Adrenal gland (tissue), 12 donors: ENCODE data around the gene MAPKAP1. TPM values are rescaled to one million over a fixed set of nuclear protein-coding genes. Genes with fewer than 3 reads are reported as not detected.

Experiments used
- DNase-seq, 7 donors: peaks; one replicate each; pipeline ENCODE4 v3.0.0-alpha.2; 2019 to 2020
- H3K27ac ChIP-seq, 5 donors: fragments of 200-600 bp; sonication (generic) in 4 of 5; 1 replicate in 3 of 5; 2 replicates in 2 of 5; pipeline versions ENCODE4 v1.5.1 to v1.8.0; 2016 to 2020; ENCODE audit warnings: mild to moderate bottlenecking in 1 of 5
- H3K27me3 ChIP-seq: fragments of 200-600 bp; 2 replicates; pipeline ENCODE4 v1.8.0; 2021
- H3K36me3 ChIP-seq, 2 donors: fragments of 200-600 bp; replicated peaks in 1 of 2; 1 replicate in 1 of 2; 2 replicates in 1 of 2; pipeline versions ENCODE4 v1.5.1 to v1.8.0; 2018 to 2022
- H3K4me1 ChIP-seq, 2 donors: fragments of 200-600 bp; replicated peaks in 1 of 2; 1 replicate in 1 of 2; 2 replicates in 1 of 2; pipeline versions ENCODE4 v1.5.1 to v1.8.0; 2018 to 2021
- H3K4me3 ChIP-seq, 4 donors: fragments of 200-600 bp; sonication (generic) in 3 of 4; one replicate each; pipeline ENCODE4 v1.5.1; 2016 to 2018
- H3K9me3 ChIP-seq, 3 donors: fragments of 200-600 bp; sonication (generic) in 1 of 3; replicated peaks in 1 of 3; 1 replicate in 2 of 3; 2 replicates in 1 of 3; pipeline versions ENCODE4 v1.5.1 to v1.8.0; 2016 to 2021
- POLR2A ChIP-seq, 2 donors: fragments of 450-650 bp; IDR thresholded peaks; one replicate each; pipeline ENCODE4 v1.6.1; 2017; ENCODE audit warnings: antibody characterized with exemption in 2 of 2, mild to moderate bottlenecking in 2 of 2, moderate library complexity in 1 of 2
- WGBS, 4 donors: extraction: QIAGEN DNeasy Blood & Tissue Kit in 2 of 4; methylation state at CpG; one replicate each; pipeline versions ENCODE4 v1.1.5 to v1.1.7; 2013 to 2017; 5-methylcytosine and 5-hydroxymethylcytosine counted together
- intact Hi-C, 2 donors: fragments of 100-400 bp; cut with DNase I; formaldehyde crosslinking; loops; one replicate each; pipeline versions ENCODE4 v1.14.1 to v1.15.0; 2022 to 2023
- polyA plus RNA-seq, 3 donors: library from polyadenylated mRNA; stranded (reverse); fragments of 200-250 nt in 2 of 3; fragments of 350-450 nt in 1 of 3; fragmentation: Illumina TruSeq in 1 of 3; extraction: RNeasy Lipid Tissue Mini Kit (QIAGEN cat#74804) in 1 of 3; gene quantifications; one replicate each; pipeline ENCODE4 v1.2.3, GENCODE V29; 2013 to 2014
- total RNA-seq, 9 donors: library from RNA; depleted of rRNA in 4 of 9; stranded (reverse); fragments of >200 nt in 4 of 9; fragments of 120-200 nt in 1 of 9; fragmentation: NEBNext Ultra II Directional in 1 of 9; extraction: Animal tissue kit (Norgen Biotek cat#: 25700) in 1 of 9; gene quantifications; one replicate each; pipeline versions ENCODE4 v1.1.0 to v1.2.4, GENCODE V29; 2013 to 2023
- TF ChIP-seq, protein P1 (sequence below), 6 experiments: fragments of 450-650 bp in 4 of 6; fragments of 200-600 bp in 2 of 6; sonication (generic) in 1 of 6; IDR thresholded peaks; 1 replicate in 5 of 6; 2 replicates in 1 of 6; pipeline versions ENCODE4 v1.5.1 to v1.8.0; 2016 to 2021; ENCODE audit warnings: antibody characterized with exemption in 6 of 6, mild to moderate bottlenecking in 2 of 6, moderate library complexity in 1 of 6
- donor health status: healthy with polysubstance abuse.
- donor health status: Bipolar disorder and iron deficiency.
- donor health status: DM: yes; HTN: yes; CAD: no.
- donor health status: DM: no; HTN: no; CAD: no.
- donor health status: DM: no; HTN: no; CAD: no.
- donor health status: DM: yes; HTN: yes; CAD: no.

Gene MAPKAP1
- total and polyA plus RNA-seq, 12 donors: 72.2 to 156 (median 94.9) TPM

DNA sequence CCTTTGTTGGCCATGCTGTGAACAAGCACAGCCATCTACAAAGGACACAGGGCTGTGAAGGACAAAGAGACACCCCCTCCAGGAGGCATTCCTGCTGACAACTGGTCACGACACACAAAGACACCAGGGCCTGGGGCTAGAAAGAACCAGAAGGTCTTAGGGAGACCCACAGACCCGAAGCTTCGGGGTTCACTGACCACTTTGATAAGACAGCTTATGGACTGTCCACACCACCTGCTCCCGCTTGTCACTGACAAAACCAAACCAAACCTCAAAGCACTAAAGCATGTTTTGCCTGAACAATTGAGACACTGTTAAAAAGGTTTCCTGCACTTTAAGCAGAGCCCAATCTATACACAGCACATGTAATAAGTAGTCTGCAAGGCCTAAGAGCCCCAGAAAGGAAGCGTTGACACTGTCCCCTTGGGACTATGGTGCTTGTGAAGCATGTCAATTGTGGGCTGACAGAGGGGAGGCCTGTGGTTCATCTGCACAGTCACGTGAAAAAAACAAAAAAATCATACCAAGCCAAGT, 260.4 kb downstream of the MAPKAP1 start:
- Histone ChIP-seq H3K27me3 (no peaks in the 10 kb centered on the region), H3K27ac (no peak overlapping the region), H3K4me3 (no peak overlapping the region), H3K36me3 (peaks cover 0 to 8% of the 10 kb centered on the region in 2 donors), H3K4me1 (no peaks in the 10 kb centered on the region), H3K9me3 (no peaks in the 10 kb centered on the region)
- TF ChIP-seq, protein P1, sequence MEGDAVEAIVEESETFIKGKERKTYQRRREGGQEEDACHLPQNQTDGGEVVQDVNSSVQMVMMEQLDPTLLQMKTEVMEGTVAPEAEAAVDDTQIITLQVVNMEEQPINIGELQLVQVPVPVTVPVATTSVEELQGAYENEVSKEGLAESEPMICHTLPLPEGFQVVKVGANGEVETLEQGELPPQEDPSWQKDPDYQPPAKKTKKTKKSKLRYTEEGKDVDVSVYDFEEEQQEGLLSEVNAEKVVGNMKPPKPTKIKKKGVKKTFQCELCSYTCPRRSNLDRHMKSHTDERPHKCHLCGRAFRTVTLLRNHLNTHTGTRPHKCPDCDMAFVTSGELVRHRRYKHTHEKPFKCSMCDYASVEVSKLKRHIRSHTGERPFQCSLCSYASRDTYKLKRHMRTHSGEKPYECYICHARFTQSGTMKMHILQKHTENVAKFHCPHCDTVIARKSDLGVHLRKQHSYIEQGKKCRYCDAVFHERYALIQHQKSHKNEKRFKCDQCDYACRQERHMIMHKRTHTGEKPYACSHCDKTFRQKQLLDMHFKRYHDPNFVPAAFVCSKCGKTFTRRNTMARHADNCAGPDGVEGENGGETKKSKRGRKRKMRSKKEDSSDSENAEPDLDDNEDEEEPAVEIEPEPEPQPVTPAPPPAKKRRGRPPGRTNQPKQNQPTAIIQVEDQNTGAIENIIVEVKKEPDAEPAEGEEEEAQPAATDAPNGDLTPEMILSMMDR (IDR thresholded peaks at IDR 0.05): no peak
- TF ChIP-seq POLR2A (IDR thresholded peaks at IDR 0.05): no peak
- intact Hi-C loops: no loop called here
- no peak for DNase-seq
- WGBS, 4 donors: 80 to 93% (median 89%) methylated on average over 5 to 6 of the region's 6 CpGs

DNA sequence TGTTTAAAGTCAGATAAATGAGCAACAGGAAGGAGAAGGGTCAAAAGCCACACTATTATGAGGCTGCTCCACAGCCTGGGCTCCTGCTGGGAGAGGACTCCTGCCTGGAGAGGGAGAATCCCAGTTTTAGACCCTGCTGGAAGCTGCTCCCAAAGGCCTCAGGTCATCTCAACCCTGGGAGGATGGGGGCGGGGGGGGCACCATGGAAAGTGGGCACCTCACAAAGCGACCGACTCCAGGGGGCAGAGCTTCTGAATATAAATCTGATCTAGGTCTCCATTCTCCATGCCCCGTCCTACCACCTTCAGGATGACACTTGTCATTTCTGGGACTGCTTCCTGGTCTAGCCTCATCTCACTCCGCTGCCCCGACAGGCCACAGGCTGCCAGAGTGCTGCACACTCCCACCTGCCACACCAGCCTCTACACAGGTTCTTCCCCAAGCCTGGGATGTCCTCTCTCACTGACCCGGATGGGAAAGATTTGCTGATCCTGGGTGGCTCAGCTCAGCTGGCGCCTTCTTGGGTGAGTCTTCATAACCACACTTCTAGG, 262.0 kb downstream of the MAPKAP1 start:
- no peaks in the 10 kb centered on the region for H3K4me1 ChIP-seq
- H3K36me3 ChIP-seq: peaks cover 0 to 8% of the 10 kb centered on the region in 2 donors
- no peaks in the 10 kb centered on the region for H3K27me3 ChIP-seq
- no peaks in the 10 kb centered on the region for H3K9me3 ChIP-seq
- no peak overlapping the region for H3K4me3 ChIP-seq
- no peak for TF ChIP-seq POLR2A (IDR thresholded peaks at IDR 0.05)
- TF ChIP-seq, protein P1 (IDR thresholded peaks at IDR 0.05): no peak
- intact Hi-C loops: no loop called here
- H3K27ac ChIP-seq: no peak overlapping the region
- DNase-seq: no peak
- WGBS, 4 donors: 92 to 94% (median 93%) methylated on average over 6 to 8 of the region's 8 CpGs

DNA sequence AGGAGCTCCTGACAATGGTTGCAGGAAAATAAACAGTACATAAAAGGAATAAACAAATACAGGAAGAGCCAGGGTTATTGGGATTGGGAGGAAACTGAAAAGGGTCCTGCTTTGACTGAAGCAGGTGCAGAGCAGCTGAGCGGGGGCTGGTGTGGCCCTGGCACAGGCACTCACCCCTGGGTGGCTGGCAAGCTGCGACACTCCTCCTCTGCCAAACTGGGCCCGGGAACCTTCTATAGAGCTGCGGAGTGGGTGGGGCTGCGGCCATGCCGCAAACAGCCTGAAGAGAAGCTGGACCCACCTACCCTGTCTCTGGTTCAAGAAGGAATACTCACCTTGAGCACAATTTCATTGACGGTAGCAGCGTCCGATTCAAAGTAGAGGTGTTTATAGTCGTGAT, 262.8 kb downstream of the MAPKAP1 start:
- intact Hi-C loops: no loop called here
- no peak overlapping the region for H3K27ac ChIP-seq
- 93 to 98% (median 96%) methylated on average over 10 of the region's 10 CpGs for WGBS, 4 donors
- H3K4me1 ChIP-seq: no peaks in the 10 kb centered on the region
- no peaks in the 10 kb centered on the region for H3K27me3 ChIP-seq
- no peak overlapping the region for H3K4me3 ChIP-seq
- H3K36me3 ChIP-seq: peaks cover 0 to 15% of the 10 kb centered on the region in 2 donors
- no peaks in the 10 kb centered on the region for H3K9me3 ChIP-seq
- DNase-seq: no peak
- TF ChIP-seq, protein P1 (IDR thresholded peaks at IDR 0.05): no peak
- no peak for TF ChIP-seq POLR2A (IDR thresholded peaks at IDR 0.05)

DNA sequence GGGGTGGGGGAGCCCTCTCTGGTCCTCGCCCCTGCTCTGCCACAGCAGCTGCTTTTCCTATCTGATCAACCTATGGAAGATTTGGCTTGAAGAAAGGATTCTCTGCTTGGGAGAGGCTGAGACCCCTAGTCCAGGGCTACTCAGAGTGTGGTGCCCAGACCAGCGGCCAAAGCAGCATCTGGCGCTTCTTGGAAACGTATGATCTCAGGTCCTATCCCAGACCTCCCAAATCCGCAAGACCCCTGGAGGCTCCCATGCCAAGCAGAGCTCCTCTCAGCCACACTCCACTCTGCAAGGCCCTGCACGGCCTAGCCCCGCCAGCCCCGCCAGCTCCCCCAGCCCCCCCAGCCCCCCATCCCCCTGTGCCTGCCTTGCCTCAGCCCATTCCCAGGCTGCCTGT, 263.6 kb downstream of the MAPKAP1 start:
- Histone ChIP-seq H3K9me3 (no peaks in the 10 kb centered on the region), H3K4me3 (no peak overlapping the region), H3K4me1 (no peaks in the 10 kb centered on the region), H3K36me3 (peaks cover 0 to 23% of the 10 kb centered on the region in 2 donors), H3K27me3 (no peaks in the 10 kb centered on the region), H3K27ac (no peak overlapping the region)
- TF ChIP-seq POLR2A (IDR thresholded peaks at IDR 0.05): no peak
- TF ChIP-seq, protein P1 (IDR thresholded peaks at IDR 0.05): no peak
- WGBS, 4 donors: 97 to 100% (median 98%) methylated on average over 5 to 8 of the region's 8 CpGs
- intact Hi-C loops: no loop called here
- peak in 1 of 7 donors; percentile 15 for DNase-seq
